Activated naive CD8-positive, alpha-beta T cell treated with anti-CD3 and anti-CD28 coated beads for 36 hours (primary cell): ENCODE data around the gene DPF1. TPM values are rescaled to one million over a fixed set of nuclear protein-coding genes. Genes with fewer than 3 reads are reported as not detected.

Experiments
- DNase-seq: peaks from one replicate; pipeline ENCODE4 v3.0.0; 2021
- H3K27ac Mint-ChIP-seq: one replicate; pipeline ENCODE4 v1.8.0; 2022; ENCODE audit warnings: mild to moderate bottlenecking, moderate library complexity, mixed read lengths
- H3K27me3 Mint-ChIP-seq: one replicate; pipeline ENCODE4 v1.8.0; 2022; ENCODE audit warnings: mild to moderate bottlenecking, mixed read lengths
- H3K36me3 Mint-ChIP-seq: one replicate; pipeline ENCODE4 v1.8.0; 2021; ENCODE audit warnings: mild to moderate bottlenecking, mixed read lengths
- H3K4me1 Mint-ChIP-seq: one replicate; pipeline ENCODE4 v1.8.0; 2021; ENCODE audit warnings: mixed read lengths
- H3K4me3 Mint-ChIP-seq: one replicate; pipeline ENCODE4 v1.8.0; 2022; ENCODE audit warnings: mild to moderate bottlenecking, moderate library complexity, mixed read lengths
- H3K9me3 Mint-ChIP-seq: one replicate; pipeline ENCODE4 v1.8.0; 2022; ENCODE audit warnings: mixed read lengths
- total RNA-seq, 2 experiments: library from RNA; stranded (reverse); gene quantifications; one replicate each; pipeline ENCODE4 v1.2.3, GENCODE V29; 2021

DPF1 gene
- total RNA-seq, 2 experiments from 2014 or later: 0.41 to 0.50 TPM

GRCh38 chr19:38183251-38183897, 40.6 kb downstream of the DPF1 start:
- Mint-ChIP-seq H3K4me1 (no peaks in the 10 kb centered on the region), H3K4me3 (no peak overlapping the region), H3K27me3 (no peaks in the 10 kb centered on the region), H3K36me3 (peaks cover 21% of the 10 kb centered on the region), H3K27ac (no peak overlapping the region), H3K9me3 (peaks cover 7% of the 10 kb centered on the region)
- no peak for DNase-seq

- Mint-ChIP-seq H3K27ac (no peak overlapping the region), H3K27me3 (no peaks in the 10 kb centered on the region), H3K36me3 (peaks cover 22% of the 10 kb centered on the region), H3K4me1 (no peaks in the 10 kb centered on the region), H3K4me3 (no peak overlapping the region), H3K9me3 (peaks cover 7% of the 10 kb centered on the region)
- DNase-seq: no peak
Observed at GRCh38 chr19:38182536-38183210, 41.3 kb downstream of the DPF1 start.

- Mint-ChIP-seq H3K4me1 (no peaks in the 10 kb centered on the region), H3K27ac (no peak overlapping the region), H3K9me3 (peaks cover 7% of the 10 kb centered on the region), H3K27me3 (no peaks in the 10 kb centered on the region), H3K4me3 (no peak overlapping the region), H3K36me3 (peaks cover 26% of the 10 kb centered on the region)
- DNase-seq: no peak
Observed at GRCh38 chr19:38180071-38180470, 44.0 kb downstream of the DPF1 start.

- H3K4me1 Mint-ChIP-seq: no peaks in the 10 kb centered on the region
- no peak for DNase-seq
- H3K36me3 Mint-ChIP-seq: peaks cover 14% of the 10 kb centered on the region
- H3K9me3 Mint-ChIP-seq: peaks cover 3% of the 10 kb centered on the region
- H3K27me3 Mint-ChIP-seq: no peaks in the 10 kb centered on the region
- H3K27ac Mint-ChIP-seq: no peak overlapping the region
- no peak overlapping the region for H3K4me3 Mint-ChIP-seq
Observed at GRCh38 chr19:38175422-38175821, 48.6 kb downstream of the DPF1 start.

- Mint-ChIP-seq H3K36me3 (peaks cover 5% of the 10 kb centered on the region), H3K4me3 (no peak overlapping the region), H3K9me3 (no peaks in the 10 kb centered on the region), H3K27ac (no peak overlapping the region), H3K27me3 (no peaks in the 10 kb centered on the region), H3K4me1 (no peaks in the 10 kb centered on the region)
- no peak for DNase-seq
Observed at GRCh38 chr19:38173291-38174041, 50.6 kb downstream of the DPF1 start.

GRCh38 chr19:38172001-38172400, 52.0 kb downstream of the DPF1 start:
- Mint-ChIP-seq H3K4me1 (no peaks in the 10 kb centered on the region), H3K9me3 (no peaks in the 10 kb centered on the region), H3K27me3 (no peaks in the 10 kb centered on the region), H3K36me3 (peaks cover 2% of the 10 kb centered on the region), H3K27ac (no peak overlapping the region), H3K4me3 (no peak overlapping the region)
- DNase-seq: no peak

- Mint-ChIP-seq H3K27me3 (no peaks in the 10 kb centered on the region), H3K4me3 (no peak overlapping the region), H3K4me1 (no peaks in the 10 kb centered on the region), H3K27ac (no peak overlapping the region), H3K9me3 (no peaks in the 10 kb centered on the region), H3K36me3 (no peaks in the 10 kb centered on the region)
- DNase-seq: no peak
Observed at GRCh38 chr19:38170334-38170733, 53.7 kb downstream of the DPF1 start.

DNA sequence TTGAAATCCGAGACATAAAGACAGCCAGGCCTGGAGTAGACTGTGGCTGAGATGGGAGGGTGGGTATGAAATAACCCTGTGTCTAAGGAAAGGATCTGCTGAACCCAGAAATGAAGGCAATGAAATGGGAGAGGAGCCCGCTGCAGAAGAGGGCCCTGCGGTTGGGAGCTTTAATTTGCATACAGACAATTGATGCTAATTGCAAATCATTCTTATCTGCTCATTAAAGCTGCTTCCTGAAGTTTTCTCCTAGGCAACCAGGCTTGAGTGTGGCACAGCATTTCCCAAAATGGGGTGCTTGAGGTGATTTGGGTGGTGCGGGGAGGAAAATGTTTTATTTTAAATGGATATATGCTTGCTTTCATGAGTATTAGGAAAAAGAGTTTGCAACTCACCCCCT, 55.4 kb downstream of the DPF1 start:
- Mint-ChIP-seq H3K27me3 (no peaks in the 10 kb centered on the region), H3K4me3 (no peak overlapping the region), H3K9me3 (no peaks in the 10 kb centered on the region), H3K27ac (no peak overlapping the region), H3K4me1 (no peaks in the 10 kb centered on the region), H3K36me3 (peaks cover 3% of the 10 kb centered on the region)
- DNase-seq: no peak

DNA sequence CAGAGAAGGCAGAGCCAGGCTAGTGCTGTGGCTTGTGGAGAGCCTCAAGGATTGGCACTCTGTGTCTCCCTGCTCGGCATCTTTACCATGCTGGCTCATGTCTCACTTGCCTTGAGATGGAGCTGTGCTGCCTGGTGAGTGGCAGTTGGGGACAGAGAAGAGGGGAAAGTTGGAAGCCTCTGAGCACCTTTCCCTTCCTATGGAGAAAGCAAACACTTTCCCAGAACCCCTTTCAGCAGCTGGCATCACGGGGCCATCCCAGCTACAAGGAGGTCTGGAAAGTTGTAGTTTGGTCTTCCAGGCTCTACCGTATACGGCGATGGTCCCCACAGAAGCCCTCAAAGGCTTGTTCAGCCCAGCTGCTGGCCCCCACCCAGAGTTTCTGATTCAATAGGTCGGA, 58.7 kb downstream of the DPF1 start:
- Mint-ChIP-seq H3K36me3 (peaks cover 32% of the 10 kb centered on the region), H3K27ac (no peak overlapping the region)

DNA sequence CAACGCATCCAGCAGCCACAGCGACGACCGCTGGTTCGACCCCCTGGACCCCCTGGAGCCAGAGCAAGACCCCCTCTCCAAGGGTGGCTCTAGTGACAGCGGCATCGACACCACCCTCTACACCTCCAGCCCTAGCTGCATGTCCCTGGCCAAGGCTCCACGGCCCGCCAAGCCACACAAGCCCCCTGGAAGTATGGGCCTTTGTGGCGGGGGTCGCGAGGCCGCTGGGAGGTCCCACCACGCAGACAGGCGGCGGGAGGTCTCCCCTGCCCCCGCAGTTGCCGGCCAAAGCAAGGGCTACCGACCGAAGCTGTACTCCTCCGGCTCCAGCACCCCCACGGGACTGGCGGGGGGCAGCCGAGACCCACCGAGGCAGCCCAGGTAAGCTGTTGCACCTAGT, 59.5 kb downstream of the DPF1 start:
- DNase-seq: no peak
- Mint-ChIP-seq H3K4me3 (no peak overlapping the region), H3K27ac (no peak overlapping the region), H3K27me3 (no peaks in the 10 kb centered on the region), H3K4me1 (no peaks in the 10 kb centered on the region), H3K36me3 (peaks cover 32% of the 10 kb centered on the region), H3K9me3 (peaks cover 5% of the 10 kb centered on the region)

More for the DNA sequence above, 58.7 kb downstream of the DPF1 start:
- H3K4me1 Mint-ChIP-seq: no peaks in the 10 kb centered on the region
- DNase-seq: no peak
- H3K4me3 Mint-ChIP-seq: no peak overlapping the region
- no peaks in the 10 kb centered on the region for H3K27me3 Mint-ChIP-seq
- peaks cover 5% of the 10 kb centered on the region for H3K9me3 Mint-ChIP-seq

- Mint-ChIP-seq H3K27me3 (no peaks in the 10 kb centered on the region), H3K9me3 (peaks cover 5% of the 10 kb centered on the region), H3K4me1 (no peaks in the 10 kb centered on the region), H3K27ac (no peak overlapping the region), H3K4me3 (no peak overlapping the region), H3K36me3 (peaks cover 36% of the 10 kb centered on the region)
- no peak for DNase-seq
Observed at GRCh38 chr19:38163419-38164290, 60.4 kb downstream of the DPF1 start.

DNA sequence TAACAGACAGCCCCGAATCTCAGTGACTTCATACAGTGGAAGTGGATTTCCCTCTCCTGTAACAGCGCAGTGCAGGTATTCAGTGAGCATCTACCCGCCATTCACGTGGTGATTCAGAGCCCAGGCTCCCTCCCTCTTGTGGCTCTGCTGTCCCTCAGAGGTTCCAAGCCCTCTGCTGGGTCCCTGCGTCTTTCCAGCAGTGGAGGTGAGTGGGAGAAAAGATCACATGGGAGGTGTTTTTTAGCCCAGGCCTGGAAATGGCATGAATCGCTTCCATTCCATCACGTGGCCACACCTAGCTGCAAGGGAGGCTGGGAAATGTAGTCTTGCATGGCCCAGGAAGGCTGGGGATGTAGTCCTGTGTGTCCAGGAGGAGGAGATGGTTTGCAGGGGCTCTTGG, 61.4 kb downstream of the DPF1 start:
- Mint-ChIP-seq H3K36me3 (peaks cover 36% of the 10 kb centered on the region), H3K27me3 (no peaks in the 10 kb centered on the region), H3K4me3 (no peak overlapping the region), H3K27ac (no peak overlapping the region), H3K4me1 (no peaks in the 10 kb centered on the region), H3K9me3 (peaks cover 5% of the 10 kb centered on the region)
- DNase-seq: no peak

- Mint-ChIP-seq H3K36me3 (peaks cover 36% of the 10 kb centered on the region), H3K27me3 (no peaks in the 10 kb centered on the region), H3K4me3 (no peak overlapping the region), H3K4me1 (no peaks in the 10 kb centered on the region), H3K9me3 (peaks cover 5% of the 10 kb centered on the region), H3K27ac (no peak overlapping the region)
- DNase-seq: no peak
Observed at GRCh38 chr19:38162094-38162493, 61.9 kb downstream of the DPF1 start.
